AG08395 (cell line): ENCODE results near the gene MACROD2.

Experiments
- DNase-seq: peaks from one replicate; pipeline ENCODE4 v3.0.0; 2012; ENCODE audit warnings: mixed read lengths, low spot score

The MACROD2 gene

DNA sequence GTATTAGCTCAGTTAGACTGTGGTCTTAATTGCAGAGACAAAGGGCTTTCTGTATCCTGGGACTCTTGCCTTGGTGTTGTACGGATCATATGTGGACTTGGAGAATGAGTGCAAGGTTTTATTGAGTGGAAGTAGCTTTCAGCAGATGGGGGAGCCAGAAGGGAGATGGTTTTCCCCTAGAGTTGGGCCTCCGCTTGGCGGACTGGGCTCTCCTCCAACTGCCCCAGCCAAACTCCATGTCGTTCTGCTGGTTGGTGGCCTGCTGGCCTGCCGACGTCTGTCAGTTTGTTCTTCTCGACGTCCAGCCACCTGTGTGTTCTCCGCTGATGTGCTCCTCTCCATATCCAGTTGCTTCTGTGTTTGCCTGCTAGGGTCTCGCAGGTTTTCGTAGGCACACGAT lies 531.6 kb downstream of the MACROD2 start:
- DNase-seq, result no peak

DNA sequence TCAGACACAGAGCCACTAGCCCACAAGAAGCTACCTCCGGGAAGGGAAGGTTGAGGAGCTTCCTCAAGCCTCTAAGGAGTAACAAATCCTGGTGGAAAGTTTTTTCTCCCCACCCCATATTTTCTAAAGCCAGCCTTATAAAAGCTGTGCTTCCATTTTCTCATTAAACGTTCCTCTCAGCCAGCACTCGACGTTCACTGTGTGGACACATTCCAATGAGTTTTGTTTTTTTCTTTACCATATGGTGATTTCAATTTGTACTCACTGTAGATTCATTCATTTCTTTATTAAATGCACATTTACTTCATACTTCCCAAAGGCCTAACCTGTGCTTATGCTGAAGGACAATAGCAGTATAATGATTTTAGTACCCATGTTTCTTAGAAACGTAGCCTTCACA lies 536.5 kb downstream of the MACROD2 start:
- DNase-seq, result no peak

- no peak for DNase-seq
Measured at GRCh38 chr20:14536738-14537137, 541.4 kb downstream of the MACROD2 start.

GRCh38 chr20:14538433-14538832 lies 543.1 kb downstream of the MACROD2 start:
- no peak for DNase-seq

GRCh38 chr20:14543040-14543439 lies 547.7 kb downstream of the MACROD2 start:
- no peak for DNase-seq

DNA sequence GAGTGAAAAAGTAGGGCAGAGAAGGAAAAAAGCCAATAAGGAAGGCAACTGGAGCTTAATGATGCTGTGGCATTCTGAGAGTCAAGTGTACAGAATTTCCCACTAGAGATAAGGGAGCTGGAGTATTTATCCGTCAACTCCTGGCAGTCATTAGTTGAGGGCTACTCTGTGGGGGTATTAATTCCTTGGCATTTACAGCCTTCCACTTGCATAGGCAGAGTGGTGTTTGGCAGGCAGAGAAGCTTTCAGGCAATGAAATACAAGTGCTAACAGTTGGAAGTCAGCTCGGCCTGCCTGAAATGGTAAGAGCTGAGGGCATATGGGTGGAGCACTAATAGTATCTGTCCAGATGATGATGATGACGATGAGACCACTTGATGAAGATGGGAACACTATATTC lies 549.4 kb downstream of the MACROD2 start:
- no peak for DNase-seq

- DNase-seq, result no peak
Measured at GRCh38 chr20:14550655-14551054, 555.3 kb downstream of the MACROD2 start.

- DNase-seq, result peak; percentile 6
Measured at GRCh38 chr20:14553774-14554534, 558.6 kb downstream of the MACROD2 start.

DNA sequence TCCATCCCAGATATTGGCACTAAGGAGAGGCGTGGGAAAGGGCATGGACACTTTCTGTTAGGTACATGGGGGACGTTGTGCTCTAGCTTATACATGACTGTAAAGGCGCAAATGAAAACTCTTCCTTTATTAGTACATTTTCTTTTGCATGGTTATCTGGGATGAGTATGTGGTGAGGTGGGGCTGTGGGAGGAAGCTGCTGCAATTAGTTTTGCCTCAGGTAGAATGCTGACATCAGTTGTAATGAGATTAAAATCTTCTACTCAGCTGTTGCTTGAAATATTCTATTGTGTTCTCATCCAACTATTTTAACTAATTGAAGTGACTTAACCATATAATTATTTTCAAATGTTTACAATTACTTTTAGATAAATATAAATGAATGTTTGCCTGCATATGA lies 560.4 kb downstream of the MACROD2 start:
- DNase-seq, result no peak

GRCh38 chr20:14556206-14556605 lies 560.9 kb downstream of the MACROD2 start:
- DNase-seq, result no peak

DNA sequence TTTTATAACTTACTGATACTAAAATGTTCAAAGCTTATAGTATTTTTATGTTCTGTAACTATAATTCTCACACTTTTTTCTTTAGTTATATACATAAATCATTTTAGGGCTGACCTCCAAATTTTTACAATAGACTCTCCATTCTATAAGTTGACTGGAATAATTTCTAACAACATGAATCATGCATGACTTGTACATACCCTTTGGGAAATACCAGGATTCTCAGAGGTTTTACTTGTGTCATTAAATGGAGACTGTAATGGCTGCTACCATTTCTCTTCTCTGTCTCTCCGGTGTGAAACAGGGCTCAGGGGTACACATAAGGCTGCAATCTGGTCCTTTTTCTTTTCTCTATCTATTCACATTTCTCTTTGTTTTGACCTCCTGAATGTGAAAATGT lies 564.3 kb downstream of the MACROD2 start:
- no peak for DNase-seq

- peak; percentile 14 for DNase-seq
Measured at GRCh38 chr20:14561741-14562221, 566.5 kb downstream of the MACROD2 start.

DNA sequence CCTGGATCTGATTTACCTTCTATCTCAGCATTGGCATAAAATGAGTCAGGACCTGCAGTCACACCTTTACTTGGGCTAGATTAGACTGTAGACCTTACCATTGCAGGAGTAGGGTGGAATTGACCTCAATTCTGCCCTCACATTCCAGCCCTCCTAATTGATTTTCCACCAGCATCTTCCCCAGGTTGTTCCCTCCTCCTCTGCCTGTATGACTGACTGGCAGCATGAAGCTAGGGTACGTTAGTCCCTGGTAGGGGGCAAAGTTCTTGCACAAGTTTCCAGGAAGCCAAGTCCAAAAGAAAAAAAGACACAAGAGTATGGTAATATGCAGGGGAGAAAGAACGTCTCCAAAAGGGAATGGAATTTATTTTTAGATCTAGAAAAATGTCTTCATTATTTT lies 567.7 kb downstream of the MACROD2 start:
- no peak for DNase-seq

GRCh38 chr20:14566505-14566904 lies 571.2 kb downstream of the MACROD2 start:
- peak; percentile 74 for DNase-seq

- no peak for DNase-seq
Measured at GRCh38 chr20:14568225-14568624, 572.9 kb downstream of the MACROD2 start.

- DNase-seq, result no peak
Measured at GRCh38 chr20:14568701-14569100, 573.4 kb downstream of the MACROD2 start.

GRCh38 chr20:14569641-14570040 lies 574.3 kb downstream of the MACROD2 start:
- DNase-seq, result no peak

GRCh38 chr20:14570811-14571210 lies 575.5 kb downstream of the MACROD2 start:
- no peak for DNase-seq

GRCh38 chr20:14573676-14574075 lies 578.4 kb downstream of the MACROD2 start:
- DNase-seq, result no peak

GRCh38 chr20:14576196-14576877 lies 581.0 kb downstream of the MACROD2 start:
- DNase-seq, result no peak

- DNase-seq, result no peak
Measured at GRCh38 chr20:14580418-14581074, 585.2 kb downstream of the MACROD2 start.

DNA sequence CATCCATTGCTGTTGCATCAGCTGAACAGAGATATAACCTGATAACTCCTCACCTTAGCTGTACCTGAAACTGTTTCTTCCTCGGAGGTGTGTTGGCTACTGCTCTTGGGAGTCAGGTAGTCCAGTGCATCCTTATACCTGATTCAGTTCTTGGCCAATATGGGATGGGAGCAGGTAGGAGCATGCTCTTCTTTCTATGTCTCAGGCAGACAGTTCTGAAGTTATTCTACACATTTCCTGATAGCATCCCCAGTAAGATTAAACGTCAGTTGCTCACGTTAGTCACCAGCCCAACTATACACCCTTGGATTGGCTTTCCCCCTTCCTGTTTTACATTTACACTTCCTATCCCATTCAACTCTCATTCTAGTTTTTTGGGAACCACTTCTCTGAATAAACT lies 586.4 kb downstream of the MACROD2 start:
- no peak for DNase-seq

DNA sequence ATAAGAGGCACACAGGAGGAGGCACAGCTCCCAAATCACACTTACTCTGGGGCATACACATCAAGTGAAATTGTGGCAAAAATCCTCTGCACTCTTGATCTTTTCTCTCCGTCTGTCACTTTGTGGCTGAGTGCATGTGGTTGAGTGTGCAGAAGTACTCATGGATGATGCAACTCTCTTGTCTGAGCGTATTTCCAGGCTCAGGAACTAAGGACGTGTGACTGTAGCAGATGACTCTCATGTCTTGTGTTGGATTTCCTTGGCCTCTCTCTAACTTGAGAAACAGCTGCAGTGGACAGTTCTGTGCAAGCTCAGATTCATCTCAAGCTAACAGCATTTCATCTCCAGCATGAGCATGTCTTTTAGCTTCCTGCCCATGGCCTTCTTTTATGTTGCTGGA lies 587.5 kb downstream of the MACROD2 start:
- peak; percentile 33 for DNase-seq
